ENCODE results near the gene MOB1B. TPM values are rescaled to one million over a fixed set of nuclear protein-coding genes. Genes with fewer than 3 reads are reported as not detected.
"Not testable (repeated sequence)": the region's sequence is repeated elsewhere in the genome, so short reads cannot be mapped to it uniquely, and the experiment has no call there.

Gene MOB1B
- total RNA-seq: 20.3 TPM
- long read RNA-seq, partial matches to known transcripts: 1 of 4 reads
- long read RNA-seq, other reads (novel, unspliced or antisense): 2 of 4 reads

DNA sequence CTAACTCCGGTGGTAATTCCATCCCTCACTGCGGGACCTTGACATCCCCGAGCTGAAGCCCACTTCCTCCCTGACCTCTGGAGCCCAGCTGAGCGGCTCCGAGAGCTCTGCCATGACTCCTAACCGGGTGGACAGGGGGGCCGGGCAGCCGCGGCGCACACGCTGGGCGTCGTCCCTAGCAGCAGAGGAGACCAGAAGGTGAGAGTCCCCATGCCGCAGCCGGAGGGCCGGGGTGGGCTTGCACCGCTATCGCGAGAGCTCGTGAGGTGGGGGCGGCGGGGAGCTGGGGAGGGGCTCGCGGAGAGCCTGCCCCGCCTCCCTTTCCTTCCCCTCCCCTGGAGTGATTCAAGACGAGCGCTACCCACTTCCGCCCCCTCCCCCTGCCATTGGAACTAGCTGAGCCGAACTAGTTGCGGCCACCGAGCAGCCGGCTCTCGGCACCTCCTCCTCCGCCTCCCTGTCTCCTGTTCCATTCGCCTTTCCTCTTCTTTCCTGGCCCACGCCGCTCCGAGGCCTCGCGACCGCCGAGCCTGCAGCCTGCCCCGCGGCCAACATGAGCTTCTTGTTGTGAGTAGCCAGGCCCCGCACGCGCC lies at the start of gene MOB1B:
Gene MOB1B, plus strand, starts transcription at position 386 of the 593 bp plus-strand sequence. Its CDS starts 168 bp downstream, at position 554.
- DNase-seq (ENCODE audit: low spot score): peak; percentile 94

- no peak for DNase-seq (ENCODE audit: low spot score)
These were observed 46.7 kb upstream of the MOB1B start for GRCh38 chr4:70855464-70855863.

GRCh38 chr4:70858454-70858853 lies 43.7 kb upstream of the MOB1B start:
- no peak for DNase-seq (ENCODE audit: low spot score)

DNA sequence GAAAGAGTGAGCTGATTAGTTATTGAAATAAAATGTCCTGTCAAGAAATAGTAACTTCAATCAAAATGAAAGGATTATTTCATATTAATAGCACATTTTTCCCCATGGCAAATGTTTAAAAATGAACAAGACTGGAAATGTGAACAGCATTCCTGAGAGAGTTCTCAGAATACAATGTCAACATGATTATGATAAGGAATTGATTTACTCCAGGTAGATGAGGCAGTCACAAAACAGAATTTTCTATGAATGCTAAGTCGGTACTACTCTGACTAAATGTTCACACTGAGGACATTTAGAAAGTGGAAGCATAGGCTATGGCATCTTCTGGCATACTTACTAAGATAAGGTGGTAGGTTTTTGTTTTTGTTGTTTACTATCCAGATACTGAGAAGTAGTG lies 43.1 kb upstream of the MOB1B start:
- DNase-seq (ENCODE audit: low spot score): no peak

GRCh38 chr4:70863099-70863790 lies 38.9 kb upstream of the MOB1B start:
- no peak for DNase-seq (ENCODE audit: low spot score)

DNA sequence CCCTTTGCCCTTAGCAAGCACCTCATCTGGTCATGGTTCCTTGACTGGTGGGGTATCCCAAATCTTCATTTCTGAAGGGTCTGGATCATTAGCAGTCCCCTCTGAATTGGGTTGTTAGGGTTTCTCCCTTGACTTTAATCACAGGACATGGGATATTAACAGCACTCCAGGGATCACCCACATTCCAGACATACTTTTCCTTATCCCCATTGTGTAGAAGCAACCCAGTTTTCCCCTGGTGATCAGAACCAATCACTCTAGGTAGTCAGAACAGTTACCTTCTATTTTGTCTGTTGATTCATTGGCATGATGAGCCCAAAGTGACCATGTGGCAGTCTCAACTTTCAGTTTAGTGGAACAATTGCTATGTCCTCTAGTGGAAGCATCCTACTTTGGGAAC lies 33.4 kb upstream of the MOB1B start:
- no peak for DNase-seq (ENCODE audit: low spot score)

GRCh38 chr4:70873216-70873615 lies 29.0 kb upstream of the MOB1B start:
- no peak for DNase-seq (ENCODE audit: low spot score)

DNA sequence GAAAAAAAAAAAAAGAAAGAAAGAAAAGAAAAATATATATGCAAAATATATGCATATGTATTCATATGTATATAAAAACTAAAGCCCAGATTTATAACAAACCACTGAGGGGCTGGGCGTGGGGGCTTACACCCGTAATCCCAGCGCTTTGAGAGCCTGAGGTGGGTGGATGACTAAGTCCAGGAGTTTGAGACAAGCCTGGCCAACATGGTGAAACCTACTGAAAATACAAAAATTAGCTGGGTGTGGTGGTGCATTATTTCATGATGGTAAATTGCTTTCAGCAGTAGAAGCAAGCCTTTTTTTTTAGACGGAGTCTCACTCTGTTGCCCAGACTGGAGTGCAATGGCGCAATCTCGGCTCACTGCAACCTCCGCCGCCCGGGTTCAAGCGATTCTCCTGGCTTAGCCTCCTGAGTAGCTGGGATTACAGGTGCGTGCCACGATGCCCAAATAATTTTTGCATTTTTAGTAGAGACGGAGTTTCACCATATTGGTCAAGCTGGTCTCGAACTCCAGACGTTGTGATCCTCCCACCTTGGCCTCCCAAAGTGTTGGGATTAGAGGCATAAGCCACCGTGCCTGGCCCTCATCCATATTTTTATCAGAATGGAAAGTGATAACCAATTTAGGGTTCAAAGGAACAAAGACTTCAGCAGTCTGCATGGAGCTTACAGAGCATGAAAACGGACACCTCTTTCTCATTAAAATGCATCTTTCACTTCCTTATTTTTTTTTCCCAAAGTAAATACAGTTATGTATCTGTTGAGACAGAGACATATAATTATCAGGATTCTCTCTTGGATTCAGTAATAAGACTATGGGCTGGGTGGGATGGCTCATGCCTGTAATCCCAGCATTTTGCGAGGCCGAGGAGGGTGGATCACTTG lies 27.7 kb upstream of the MOB1B start:
- no peak for DNase-seq (ENCODE audit: low spot score)

DNA sequence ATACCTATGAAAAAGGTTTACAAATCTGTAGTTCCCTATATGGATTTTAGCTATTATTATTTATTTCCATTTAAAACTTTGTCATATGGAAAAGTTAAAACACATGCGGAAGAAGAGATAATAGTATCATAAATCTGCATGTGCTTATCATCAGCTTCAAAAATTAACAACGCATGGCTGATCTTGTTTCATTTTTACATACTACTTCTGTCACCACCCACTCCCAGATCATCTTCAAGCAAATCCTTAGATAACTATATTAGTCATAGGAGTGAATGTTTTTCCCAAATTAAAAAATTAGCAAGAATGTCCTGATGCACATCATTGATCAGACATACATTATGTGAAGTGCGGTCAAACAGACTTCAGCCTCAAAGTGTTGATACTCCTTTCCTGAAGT lies 24.6 kb upstream of the MOB1B start:
- no peak for DNase-seq (ENCODE audit: low spot score)

DNA sequence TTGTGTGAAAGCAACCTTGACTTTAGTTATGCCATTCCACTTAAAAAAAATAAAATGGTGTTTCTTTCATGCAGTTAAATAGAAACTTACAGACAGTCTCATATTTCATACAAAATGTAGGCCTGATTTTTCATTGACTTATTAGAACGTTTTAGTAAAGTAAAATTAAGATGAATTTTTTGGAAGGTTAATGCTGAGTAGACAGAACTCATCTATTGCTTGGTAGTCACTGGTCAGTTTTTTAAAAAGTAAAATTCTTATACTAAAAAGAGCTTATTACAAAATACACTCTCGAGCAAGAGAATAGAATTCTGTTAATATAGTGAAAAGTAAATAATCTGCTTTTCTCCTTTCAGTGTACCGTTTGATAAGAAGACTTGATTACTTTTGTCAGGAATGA lies 21.4 kb upstream of the MOB1B start:
- DNase-seq (ENCODE audit: low spot score): no peak

DNA sequence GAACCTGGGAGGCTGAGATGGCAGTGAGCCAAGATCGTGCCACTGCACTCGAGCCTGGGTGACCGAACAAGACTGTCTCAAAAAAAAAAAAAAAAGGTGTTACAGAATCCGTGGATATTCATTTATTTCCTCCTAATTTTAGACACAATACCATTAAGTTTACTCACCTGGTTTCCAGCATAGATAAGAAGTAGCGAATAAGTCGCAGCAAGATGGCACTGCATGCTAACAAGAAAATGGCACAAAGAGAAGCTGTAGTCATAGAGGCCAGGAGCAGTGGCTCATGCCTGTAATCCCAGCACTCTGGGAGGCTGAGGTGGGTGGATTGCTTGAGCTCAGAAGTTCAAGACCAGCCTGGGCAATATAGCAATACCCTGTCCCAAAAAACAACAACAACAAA lies 17.0 kb upstream of the MOB1B start:
- no peak for DNase-seq (ENCODE audit: low spot score)

DNA sequence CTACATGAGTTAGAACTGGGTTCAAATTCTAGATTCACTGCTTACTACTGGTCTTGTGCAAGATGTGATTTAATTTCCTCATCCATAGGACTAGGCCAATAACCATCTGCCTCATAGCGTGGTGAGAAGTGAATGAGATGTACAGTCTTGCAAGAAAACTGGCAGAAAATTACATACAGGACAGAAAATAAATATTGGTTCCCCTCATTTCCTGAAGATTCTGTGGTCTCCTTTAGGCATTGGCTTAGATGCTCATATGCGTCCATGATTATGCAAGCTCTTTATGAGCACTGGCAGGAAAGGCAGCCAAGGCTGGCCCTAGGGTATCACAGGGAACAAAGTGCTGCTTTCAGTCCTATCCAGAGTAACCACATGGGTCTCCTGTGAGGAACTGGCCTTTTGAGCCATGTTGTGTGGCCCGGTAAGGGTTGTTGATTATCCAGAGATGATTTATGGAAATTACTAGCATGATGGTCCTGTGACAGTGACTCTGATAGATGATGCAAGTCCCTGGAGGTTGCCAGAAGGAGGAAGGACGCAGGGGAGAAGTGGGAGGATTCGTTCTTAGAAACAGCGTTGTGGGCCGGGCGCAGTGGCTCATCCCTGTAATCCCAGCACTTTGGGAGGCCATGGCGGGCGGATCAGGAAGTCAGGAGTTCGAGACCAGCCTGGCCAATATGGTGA lies 9.9 kb upstream of the MOB1B start:
- DNase-seq (ENCODE audit: low spot score): no peak

DNA sequence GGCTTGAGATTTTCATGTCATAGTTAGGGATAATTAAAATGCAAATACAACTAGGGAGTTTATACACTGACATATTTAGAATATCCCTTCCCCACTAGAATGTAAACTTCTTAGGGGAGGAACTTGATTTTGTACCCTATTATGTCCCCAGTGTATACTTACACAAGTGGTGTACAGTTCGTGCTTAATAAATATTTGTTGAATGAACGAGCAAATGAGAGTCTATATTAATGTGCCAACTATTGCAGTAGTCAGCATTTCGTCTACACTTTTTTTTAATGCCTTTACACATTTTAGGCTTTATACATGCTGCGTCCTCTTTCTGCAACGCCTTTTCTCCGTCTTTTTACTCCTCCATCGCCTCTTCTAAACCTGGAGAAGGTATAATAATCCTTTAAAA lies 8.4 kb upstream of the MOB1B start:
- DNase-seq (ENCODE audit: low spot score): no peak

- no peak for DNase-seq (ENCODE audit: low spot score)
These were observed 6.8 kb upstream of the MOB1B start for GRCh38 chr4:70895405-70895804.

- DNase-seq (ENCODE audit: low spot score): no peak
These were observed 6.2 kb upstream of the MOB1B start for GRCh38 chr4:70895811-70896491.

- not testable (repeated sequence) for DNase-seq (ENCODE audit: low spot score)
These were observed 3.6 kb upstream of the MOB1B start for GRCh38 chr4:70898581-70898980.

DNA sequence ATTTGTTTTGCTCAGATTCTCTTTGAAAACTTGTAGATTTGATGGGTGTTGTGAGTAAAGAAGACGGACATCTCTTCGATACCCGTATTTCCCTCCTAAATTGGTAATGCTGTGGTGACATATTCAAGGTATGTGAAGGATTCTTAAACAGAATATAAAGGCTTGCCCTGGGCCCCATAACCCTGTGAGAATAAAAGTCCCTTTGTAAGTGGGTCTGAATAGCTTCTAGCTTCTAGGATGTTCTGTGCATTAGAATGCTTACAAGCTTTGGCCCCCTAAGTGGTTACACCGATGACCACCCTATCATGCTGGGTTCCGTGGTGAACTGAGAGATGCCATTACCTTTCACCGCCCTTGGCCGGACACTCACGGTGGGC lies 574 bp upstream of the MOB1B start:
- no peak for DNase-seq (ENCODE audit: low spot score)

GRCh38 chr4:70902577-70903290 lies 565 bp downstream of the MOB1B start:
- DNase-seq (ENCODE audit: low spot score): no peak

DNA sequence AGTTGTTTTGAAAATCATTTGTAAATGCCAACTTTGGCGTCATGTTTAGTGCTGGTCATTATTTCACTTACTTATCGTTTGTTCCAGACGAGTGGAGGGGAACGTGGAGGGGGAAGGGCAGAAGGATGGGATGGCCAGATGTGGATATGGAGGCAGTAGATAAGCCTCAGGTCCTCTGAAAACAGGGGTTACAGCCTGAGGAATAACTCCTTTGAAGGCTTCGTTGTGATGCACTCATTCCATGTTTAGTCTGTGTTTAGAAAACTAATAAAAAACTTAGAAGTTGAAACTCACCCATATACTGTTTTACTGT lies 1.1 kb downstream of the MOB1B start:
- DNase-seq (ENCODE audit: low spot score): no peak

GRCh38 chr4:70908993-70909556 lies 6.9 kb downstream of the MOB1B start:
- DNase-seq (ENCODE audit: low spot score): no peak
